ENCODE data around the gene TP53I13. TPM values are rescaled to one million over a fixed set of nuclear protein-coding genes. Genes with fewer than 3 reads are reported as not detected.

The TP53I13 gene
- total RNA-seq, 1 donor from 2014 or later = 40.2 TPM

GRCh38 chr17:29546085-29546484 lies 22.4 kb upstream of the TP53I13 start:
- TF ChIP-seq, protein P1, sequence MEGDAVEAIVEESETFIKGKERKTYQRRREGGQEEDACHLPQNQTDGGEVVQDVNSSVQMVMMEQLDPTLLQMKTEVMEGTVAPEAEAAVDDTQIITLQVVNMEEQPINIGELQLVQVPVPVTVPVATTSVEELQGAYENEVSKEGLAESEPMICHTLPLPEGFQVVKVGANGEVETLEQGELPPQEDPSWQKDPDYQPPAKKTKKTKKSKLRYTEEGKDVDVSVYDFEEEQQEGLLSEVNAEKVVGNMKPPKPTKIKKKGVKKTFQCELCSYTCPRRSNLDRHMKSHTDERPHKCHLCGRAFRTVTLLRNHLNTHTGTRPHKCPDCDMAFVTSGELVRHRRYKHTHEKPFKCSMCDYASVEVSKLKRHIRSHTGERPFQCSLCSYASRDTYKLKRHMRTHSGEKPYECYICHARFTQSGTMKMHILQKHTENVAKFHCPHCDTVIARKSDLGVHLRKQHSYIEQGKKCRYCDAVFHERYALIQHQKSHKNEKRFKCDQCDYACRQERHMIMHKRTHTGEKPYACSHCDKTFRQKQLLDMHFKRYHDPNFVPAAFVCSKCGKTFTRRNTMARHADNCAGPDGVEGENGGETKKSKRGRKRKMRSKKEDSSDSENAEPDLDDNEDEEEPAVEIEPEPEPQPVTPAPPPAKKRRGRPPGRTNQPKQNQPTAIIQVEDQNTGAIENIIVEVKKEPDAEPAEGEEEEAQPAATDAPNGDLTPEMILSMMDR (IDR thresholded peaks at IDR 0.05; ENCODE audit: unreplicated experiment) = no peak
- Mint-ChIP-seq H3K9me3 (ENCODE audit: low read depth) (no peaks in the 10 kb centered on the region), H3K4me1 (ENCODE audit: low read depth) (peaks cover 7% of the 10 kb centered on the region), H3K4me3 (ENCODE audit: low read depth) (no peak overlapping the region), H3K36me3 (ENCODE audit: insufficient read depth) (peaks cover 22% of the 10 kb centered on the region), H3K27me3 (no peaks in the 10 kb centered on the region), H3K27ac (no peak overlapping the region)
- DNase-seq (ENCODE audit: low spot score, unreplicated experiment) = no peak

- Mint-ChIP-seq H3K36me3 (ENCODE audit: insufficient read depth) (peaks cover 22% of the 10 kb centered on the region), H3K27ac (peak overlapping the region; percentile 41), H3K4me1 (ENCODE audit: low read depth) (peaks cover 7% of the 10 kb centered on the region), H3K27me3 (no peaks in the 10 kb centered on the region), H3K9me3 (ENCODE audit: low read depth) (no peaks in the 10 kb centered on the region), H3K4me3 (ENCODE audit: low read depth) (no peak overlapping the region)
- no peak for DNase-seq (ENCODE audit: low spot score, unreplicated experiment)
- TF ChIP-seq, protein P1 (IDR thresholded peaks at IDR 0.05; ENCODE audit: unreplicated experiment) = no peak
Measured at GRCh38 chr17:29546830-29547229, 21.7 kb upstream of the TP53I13 start.

DNA sequence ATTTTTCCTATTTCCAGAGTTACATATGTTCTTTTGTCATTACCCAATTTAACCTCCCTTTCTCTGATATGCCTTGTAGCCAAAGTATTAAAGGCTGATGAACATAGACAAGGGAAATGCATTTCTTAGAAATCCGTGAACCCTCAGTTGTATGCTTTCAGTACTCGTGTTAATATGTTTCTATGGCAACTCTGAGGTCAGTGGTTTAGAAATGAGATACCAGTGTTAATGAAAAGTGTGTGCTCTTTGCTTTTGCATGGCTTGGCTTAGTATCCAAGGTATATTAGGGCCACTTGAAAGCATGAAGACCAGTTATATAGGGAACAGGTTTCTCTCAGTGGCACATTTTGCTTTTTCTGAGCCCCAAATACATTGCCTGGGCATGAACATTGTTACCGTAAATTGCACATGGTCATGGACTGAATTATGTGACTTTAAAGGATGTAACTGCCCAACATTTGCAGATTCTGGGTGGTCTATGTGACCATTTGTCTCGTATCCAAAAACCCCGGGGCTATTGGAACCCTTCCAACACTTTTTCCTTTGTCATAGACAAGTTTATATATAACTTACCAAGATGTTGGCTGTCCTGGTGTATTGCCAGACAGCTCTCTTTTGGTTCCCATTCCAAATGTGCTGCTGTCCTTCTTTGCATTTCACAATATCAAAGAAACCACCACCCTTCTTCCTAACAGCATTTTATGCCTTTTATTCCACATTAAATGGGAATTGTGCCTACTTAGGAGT lies 19.2 kb upstream of the TP53I13 start:
- no peak for DNase-seq (ENCODE audit: low spot score, unreplicated experiment)
- Mint-ChIP-seq H3K4me3 (ENCODE audit: low read depth) (no peak overlapping the region), H3K9me3 (ENCODE audit: low read depth) (no peaks in the 10 kb centered on the region), H3K4me1 (ENCODE audit: low read depth) (no peaks in the 10 kb centered on the region), H3K27ac (no peak overlapping the region), H3K27me3 (peaks cover 2% of the 10 kb centered on the region), H3K36me3 (ENCODE audit: insufficient read depth) (peaks cover 8% of the 10 kb centered on the region)
- TF ChIP-seq, protein P1 (IDR thresholded peaks at IDR 0.05; ENCODE audit: unreplicated experiment) = no peak

DNA sequence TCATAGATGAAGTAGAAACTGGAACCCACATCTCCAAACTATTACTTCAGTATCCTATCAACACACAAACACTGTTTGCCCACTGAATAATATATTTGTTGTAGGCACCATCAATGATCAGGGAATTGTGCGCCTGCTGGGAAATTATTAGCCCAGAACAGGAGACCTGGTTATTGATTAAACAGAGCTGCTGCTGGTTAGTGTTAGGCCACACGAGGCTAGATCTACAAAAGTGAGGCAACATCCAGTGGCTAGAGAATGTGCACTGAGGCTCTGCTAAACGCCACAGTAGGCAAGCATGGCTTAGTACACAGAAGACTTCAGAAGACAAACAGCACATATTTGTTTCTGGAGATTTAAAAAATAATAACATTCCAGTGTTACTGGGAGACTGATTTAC lies 12.7 kb upstream of the TP53I13 start:
- Mint-ChIP-seq H3K27ac (peak overlapping the region; percentile 41), H3K27me3 (peaks cover 40% of the 10 kb centered on the region), H3K4me1 (ENCODE audit: low read depth) (peaks cover 22% of the 10 kb centered on the region), H3K4me3 (ENCODE audit: low read depth) (no peak overlapping the region), H3K9me3 (ENCODE audit: low read depth) (no peaks in the 10 kb centered on the region), H3K36me3 (ENCODE audit: insufficient read depth) (no peaks in the 10 kb centered on the region)
- peak; percentile 23 for DNase-seq (ENCODE audit: low spot score, unreplicated experiment)
- TF ChIP-seq, protein P1 (IDR thresholded peaks at IDR 0.05; ENCODE audit: unreplicated experiment) = no peak

- Mint-ChIP-seq H3K27me3 (peaks cover 54% of the 10 kb centered on the region), H3K27ac (no peak overlapping the region)
Measured at GRCh38 chr17:29557085-29557738, 11.3 kb upstream of the TP53I13 start.

More at GRCh38 chr17:29557085-29557738, 11.3 kb upstream of the TP53I13 start:
- Mint-ChIP-seq H3K9me3 (ENCODE audit: low read depth) (no peaks in the 10 kb centered on the region), H3K36me3 (ENCODE audit: insufficient read depth) (no peaks in the 10 kb centered on the region), H3K4me3 (ENCODE audit: low read depth) (no peak overlapping the region), H3K4me1 (ENCODE audit: low read depth) (peaks cover 22% of the 10 kb centered on the region)
- TF ChIP-seq, protein P1 (IDR thresholded peaks at IDR 0.05; ENCODE audit: unreplicated experiment) = no peak
- DNase-seq (ENCODE audit: low spot score, unreplicated experiment) = no peak

All from progenitor cell of endocrine pancreas (in vitro differentiated cells).